RWPE2 (cell line): ENCODE data around the gene MRPL24.

Source experiments
- ATAC-seq: fragments of 200-7000 bp; cut with Tn5 transposase; 3 replicates; pipeline ENCODE4 v1.9.1; 2021; ENCODE audit warnings: low read depth
- DNase-seq: peaks from one replicate; pipeline ENCODE4 v3.0.0-alpha.2; 2020; ENCODE audit warnings: low spot score
- H3K27ac ChIP-seq: fragments of 450-650 bp; 2 replicates; pipeline ENCODE4 v1.5.1; 2017; ENCODE audit warnings: mild to moderate bottlenecking; ENCODE audit not compliant: poor library complexity, severe bottlenecking
- H3K27me3 ChIP-seq: fragments of 250-450 bp; sonication (Bioruptor Pico); 2 replicates; pipeline ENCODE4 v1.5.1; 2021; ENCODE audit warnings: mild to moderate bottlenecking, moderate library complexity; ENCODE audit not compliant: insufficient read depth, poor library complexity, severe bottlenecking
- H3K36me3 ChIP-seq: fragments of 250-450 bp; sonication (Bioruptor Pico); 2 replicates; pipeline ENCODE4 v1.5.1; 2020; ENCODE audit warnings: low read depth, mild to moderate bottlenecking, moderate library complexity
- H3K4me1 ChIP-seq: fragments of 250-450 bp; sonication (Bioruptor Pico); 2 replicates; pipeline ENCODE4 v1.5.1; 2021; ENCODE audit warnings: mild to moderate bottlenecking, moderate library complexity; ENCODE audit not compliant: insufficient read depth, poor library complexity, severe bottlenecking
- H3K4me3 ChIP-seq: fragments of 250-450 bp; sonication (Bioruptor Pico); 2 replicates; pipeline ENCODE4 v1.5.1; 2021; ENCODE audit warnings: mild to moderate bottlenecking, moderate library complexity; ENCODE audit not compliant: severe bottlenecking
- H3K9me3 ChIP-seq: fragments of 250-450 bp; sonication (Bioruptor Pico); 2 replicates; pipeline ENCODE4 v1.5.1; 2021; ENCODE audit warnings: mild to moderate bottlenecking, moderate library complexity; ENCODE audit not compliant: severe bottlenecking
- TF ChIP-seq, protein P1 (sequence below): fragments of 450-650 bp; IDR thresholded peaks from one replicate; pipeline ENCODE4 v1.5.1; 2017; ENCODE audit warnings: mild to moderate bottlenecking, moderate library complexity; ENCODE audit not compliant: poor library complexity, severe bottlenecking

MRPL24 gene

DNA sequence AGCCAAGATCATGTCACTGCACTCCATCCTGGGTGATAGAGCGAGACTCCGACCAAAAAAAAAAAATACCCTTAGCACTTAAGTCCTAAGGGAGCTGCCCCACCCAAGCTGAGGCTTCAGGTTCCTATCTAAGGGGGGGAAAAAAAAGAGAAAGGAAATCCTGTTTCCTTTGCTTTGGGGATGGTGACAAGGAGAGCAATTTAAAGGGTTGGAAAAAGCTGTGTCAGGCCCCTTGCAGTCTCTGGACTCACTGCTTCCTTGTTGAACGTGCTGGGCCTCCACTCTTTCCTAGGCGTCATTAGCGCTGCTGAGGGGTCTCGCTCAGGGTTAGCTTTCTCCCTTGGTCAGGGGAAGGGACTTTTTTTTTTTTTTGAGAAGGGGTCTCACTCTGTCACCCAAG, 44.6 kb upstream of the MRPL24 start:
- TF ChIP-seq, protein P1, sequence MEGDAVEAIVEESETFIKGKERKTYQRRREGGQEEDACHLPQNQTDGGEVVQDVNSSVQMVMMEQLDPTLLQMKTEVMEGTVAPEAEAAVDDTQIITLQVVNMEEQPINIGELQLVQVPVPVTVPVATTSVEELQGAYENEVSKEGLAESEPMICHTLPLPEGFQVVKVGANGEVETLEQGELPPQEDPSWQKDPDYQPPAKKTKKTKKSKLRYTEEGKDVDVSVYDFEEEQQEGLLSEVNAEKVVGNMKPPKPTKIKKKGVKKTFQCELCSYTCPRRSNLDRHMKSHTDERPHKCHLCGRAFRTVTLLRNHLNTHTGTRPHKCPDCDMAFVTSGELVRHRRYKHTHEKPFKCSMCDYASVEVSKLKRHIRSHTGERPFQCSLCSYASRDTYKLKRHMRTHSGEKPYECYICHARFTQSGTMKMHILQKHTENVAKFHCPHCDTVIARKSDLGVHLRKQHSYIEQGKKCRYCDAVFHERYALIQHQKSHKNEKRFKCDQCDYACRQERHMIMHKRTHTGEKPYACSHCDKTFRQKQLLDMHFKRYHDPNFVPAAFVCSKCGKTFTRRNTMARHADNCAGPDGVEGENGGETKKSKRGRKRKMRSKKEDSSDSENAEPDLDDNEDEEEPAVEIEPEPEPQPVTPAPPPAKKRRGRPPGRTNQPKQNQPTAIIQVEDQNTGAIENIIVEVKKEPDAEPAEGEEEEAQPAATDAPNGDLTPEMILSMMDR = no peak
- no peaks in the 10 kb centered on the region for H3K9me3 ChIP-seq
- no peaks in the 10 kb centered on the region for H3K27me3 ChIP-seq
- DNase-seq (no peak), ATAC-seq (no peak)
- no peak overlapping the region for H3K27ac ChIP-seq
- peaks cover 85% of the 10 kb centered on the region for H3K36me3 ChIP-seq
- H3K4me3 ChIP-seq = no peak overlapping the region
- no peaks in the 10 kb centered on the region for H3K4me1 ChIP-seq

DNA sequence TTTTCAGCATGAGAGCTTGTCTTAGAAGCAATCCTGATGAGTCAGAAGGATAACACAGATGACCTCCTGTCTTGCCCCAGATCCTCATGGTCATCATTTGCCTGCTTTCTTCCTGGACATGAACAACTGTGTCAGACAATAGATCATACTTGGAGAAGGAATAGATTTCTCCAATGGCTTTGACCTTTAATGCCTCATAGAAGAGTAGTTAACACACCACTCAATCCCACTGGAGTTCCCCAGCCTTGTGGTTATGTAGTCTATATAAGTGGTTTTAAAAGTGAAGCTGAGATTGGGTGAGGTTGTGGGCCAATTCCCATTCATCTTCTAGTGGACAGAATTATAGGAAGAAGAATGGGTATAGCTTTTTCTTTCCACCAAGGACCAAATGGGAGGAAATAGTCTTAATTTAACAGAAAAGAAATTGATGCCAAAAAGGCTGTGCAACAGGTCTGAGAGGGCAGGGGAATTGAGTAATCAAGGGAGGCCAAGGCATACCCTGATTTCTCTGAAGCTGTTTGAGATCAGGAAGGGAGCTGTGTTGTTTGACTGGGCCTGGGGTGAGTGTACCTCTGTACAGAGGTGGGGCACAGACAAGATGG, 40.8 kb upstream of the MRPL24 start:
- ATAC-seq (no peak), DNase-seq (no peak)
- Histone ChIP-seq H3K4me1 (no peaks in the 10 kb centered on the region), H3K36me3 (peaks cover 57% of the 10 kb centered on the region), H3K9me3 (no peaks in the 10 kb centered on the region), H3K4me3 (no peak overlapping the region), H3K27me3 (no peaks in the 10 kb centered on the region), H3K27ac (no peak overlapping the region)
- TF ChIP-seq, protein P1 = no peak

DNA sequence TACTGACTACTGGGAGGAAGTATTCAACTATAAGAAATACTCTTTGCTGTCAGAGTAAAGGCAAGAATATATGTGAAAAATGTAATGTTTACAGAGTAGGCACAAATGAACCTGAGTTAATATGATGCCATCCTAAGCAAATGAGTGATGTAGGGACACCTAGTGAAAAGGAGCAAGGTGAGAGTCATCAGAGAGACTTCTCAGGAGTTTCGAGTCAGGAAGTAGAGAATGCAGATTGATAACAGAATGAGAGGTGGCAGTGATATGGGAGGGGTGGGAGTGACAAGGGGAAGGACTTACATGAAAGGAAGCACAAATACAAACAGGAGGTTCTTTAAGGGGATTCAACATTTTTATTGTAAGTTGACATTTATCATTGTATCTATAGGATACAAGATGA, 36.7 kb upstream of the MRPL24 start:
- ATAC-seq = no peak

DNA sequence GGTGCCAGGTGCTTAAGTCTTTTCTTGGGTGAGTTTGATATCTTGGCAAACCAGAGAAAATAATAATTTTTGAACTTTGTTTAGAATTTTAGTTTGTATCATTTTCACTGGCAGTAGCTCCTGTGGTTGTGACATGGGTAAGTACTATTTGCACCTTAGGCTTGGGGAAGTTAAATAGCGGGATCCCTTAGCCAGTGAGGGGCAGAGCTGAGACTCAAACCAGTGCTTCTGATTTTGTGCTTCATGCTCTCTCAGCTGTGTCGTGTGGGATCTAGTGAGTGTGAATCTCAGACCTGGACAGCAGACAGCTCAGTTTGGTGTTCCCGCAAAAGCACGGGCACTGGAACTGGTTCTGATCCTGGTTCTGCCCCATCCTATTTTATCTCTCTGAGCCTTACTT, 36.1 kb upstream of the MRPL24 start:
- TF ChIP-seq, protein P1 = no peak
- DNase-seq (no peak), ATAC-seq (peak; percentile 10; the same call in 1 of the 3 replicates)
- H3K27me3 ChIP-seq = no peaks in the 10 kb centered on the region
- no peak overlapping the region for H3K4me3 ChIP-seq
- H3K4me1 ChIP-seq = peaks cover 3% of the 10 kb centered on the region
- no peak overlapping the region for H3K27ac ChIP-seq
- H3K36me3 ChIP-seq = peaks cover 34% of the 10 kb centered on the region
- no peaks in the 10 kb centered on the region for H3K9me3 ChIP-seq

More for the DNA sequence above, 36.7 kb upstream of the MRPL24 start:
- no peak overlapping the region for H3K27ac ChIP-seq
- peaks cover 34% of the 10 kb centered on the region for H3K36me3 ChIP-seq
- no peaks in the 10 kb centered on the region for H3K27me3 ChIP-seq
- H3K9me3 ChIP-seq = no peaks in the 10 kb centered on the region
- TF ChIP-seq, protein P1 = no peak
- H3K4me3 ChIP-seq = no peak overlapping the region
- DNase-seq = no peak
- H3K4me1 ChIP-seq = peaks cover 3% of the 10 kb centered on the region

DNA sequence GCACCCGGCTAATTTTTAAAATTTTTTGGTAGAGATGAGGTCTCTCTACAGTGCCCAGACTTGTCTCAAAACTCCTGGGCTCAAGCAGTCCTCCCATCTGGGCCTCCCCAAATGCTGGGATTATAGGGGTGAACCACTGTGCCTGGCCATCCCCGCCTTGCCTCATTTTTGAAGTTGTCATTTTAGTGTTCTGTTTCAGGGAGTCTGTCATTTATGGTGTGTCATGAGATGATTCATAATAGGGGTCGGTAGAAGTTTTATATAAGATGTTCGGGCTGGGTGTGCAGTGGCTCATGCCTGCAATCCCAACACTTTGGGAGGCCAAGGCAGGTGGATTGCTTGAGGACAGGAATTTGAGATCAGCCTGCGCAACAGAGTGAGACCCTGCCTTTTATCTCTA, 34.9 kb upstream of the MRPL24 start:
- Histone ChIP-seq H3K27ac (no peak overlapping the region), H3K4me3 (no peak overlapping the region), H3K27me3 (no peaks in the 10 kb centered on the region), H3K36me3 (peaks cover 34% of the 10 kb centered on the region), H3K9me3 (no peaks in the 10 kb centered on the region), H3K4me1 (peaks cover 3% of the 10 kb centered on the region)
- TF ChIP-seq, protein P1 = no peak
- DNase-seq (no peak), ATAC-seq (0 out of 3 replicates have a peak, but pooled peaks have one; percentile 31)
